WTC11 (cell line): ENCODE data around the gene PKIB.

Experiments used
- CBFB ChIP-seq: sonication (generic); formaldehyde crosslinking; IDR thresholded peaks from 2 replicates; pipeline ENCODE4 v1.8.1; 2022; ENCODE audit warnings: mild to moderate bottlenecking, low read depth, missing genetic modification reagents
- ESRRA ChIP-seq: sonication (generic); formaldehyde crosslinking; IDR thresholded peaks from 2 replicates; pipeline ENCODE4 v1.8.1; 2022; ENCODE audit warnings: mild to moderate bottlenecking, missing genetic modification reagents, borderline replicate concordance
- NR2C2 ChIP-seq: sonication (generic); formaldehyde crosslinking; IDR thresholded peaks from 2 replicates; pipeline ENCODE4 v1.8.0; 2022; ENCODE audit warnings: mild to moderate bottlenecking, missing genetic modification reagents
- SP1 ChIP-seq: sonication (generic); formaldehyde crosslinking; conservative IDR thresholded peaks from 2 replicates; pipeline ENCODE4 v1.8.1; 2022; ENCODE audit warnings: missing genetic modification reagents
- ZNF263 ChIP-seq: sonication (generic); formaldehyde crosslinking; IDR thresholded peaks from 2 replicates; pipeline ENCODE4 v1.8.1; 2022; ENCODE audit warnings: low read depth, mild to moderate bottlenecking, moderate library complexity, missing genetic modification reagents
- TF ChIP-seq, protein P1 (sequence below): fragments of 200-600 bp; IDR thresholded peaks from 2 replicates; pipeline ENCODE4 v1.8.0; 2022; ENCODE audit warnings: antibody characterized with exemption
- TF ChIP-seq, protein P2 (sequence below): sonication (generic); formaldehyde crosslinking; IDR thresholded peaks from 2 replicates; pipeline ENCODE4 v1.8.1; 2022; ENCODE audit warnings: low read depth, mild to moderate bottlenecking, moderate library complexity, missing genetic modification reagents, borderline replicate concordance
- TF ChIP-seq, protein P3 (sequence below): sonication (generic); formaldehyde crosslinking; IDR thresholded peaks from 2 replicates; pipeline ENCODE4 v1.8.0; 2022; ENCODE audit warnings: missing genetic modification reagents
- TF ChIP-seq, protein P4 (sequence below): sonication (generic); formaldehyde crosslinking; IDR thresholded peaks from 2 replicates; pipeline ENCODE4 v1.8.1; 2022; ENCODE audit warnings: mild to moderate bottlenecking, moderate library complexity, missing genetic modification reagents
- TF ChIP-seq, protein P5 (sequence below): sonication (generic); formaldehyde crosslinking; IDR thresholded peaks from 2 replicates; pipeline ENCODE4 v1.8.0; 2022; ENCODE audit warnings: mild to moderate bottlenecking, missing genetic modification reagents
- TF ChIP-seq, protein P6 (sequence below): sonication (generic); formaldehyde crosslinking; IDR thresholded peaks from 2 replicates; pipeline ENCODE4 v1.8.1; 2023; ENCODE audit warnings: mild to moderate bottlenecking, moderate library complexity, missing genetic modification reagents

DNA sequence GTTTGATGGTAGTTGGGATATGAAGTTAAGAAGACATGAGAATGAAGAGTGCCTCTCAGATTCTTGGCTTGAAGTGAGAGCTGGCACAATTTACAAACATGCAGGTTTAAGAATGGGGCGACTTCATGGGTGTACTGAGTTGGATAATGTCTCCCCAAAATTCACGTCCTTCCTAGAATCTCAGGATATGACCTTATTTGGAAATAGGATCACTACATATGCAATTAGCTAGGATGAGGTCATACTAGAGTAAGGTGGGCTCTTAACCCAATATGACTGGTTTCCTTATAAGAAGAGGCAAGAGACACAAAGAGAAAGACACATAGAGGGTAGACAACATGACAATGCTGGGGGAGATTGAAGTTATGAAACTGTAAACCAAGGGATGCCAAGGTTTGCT, 5.2 kb downstream of the PKIB start:
- TF ChIP-seq, protein P1, sequence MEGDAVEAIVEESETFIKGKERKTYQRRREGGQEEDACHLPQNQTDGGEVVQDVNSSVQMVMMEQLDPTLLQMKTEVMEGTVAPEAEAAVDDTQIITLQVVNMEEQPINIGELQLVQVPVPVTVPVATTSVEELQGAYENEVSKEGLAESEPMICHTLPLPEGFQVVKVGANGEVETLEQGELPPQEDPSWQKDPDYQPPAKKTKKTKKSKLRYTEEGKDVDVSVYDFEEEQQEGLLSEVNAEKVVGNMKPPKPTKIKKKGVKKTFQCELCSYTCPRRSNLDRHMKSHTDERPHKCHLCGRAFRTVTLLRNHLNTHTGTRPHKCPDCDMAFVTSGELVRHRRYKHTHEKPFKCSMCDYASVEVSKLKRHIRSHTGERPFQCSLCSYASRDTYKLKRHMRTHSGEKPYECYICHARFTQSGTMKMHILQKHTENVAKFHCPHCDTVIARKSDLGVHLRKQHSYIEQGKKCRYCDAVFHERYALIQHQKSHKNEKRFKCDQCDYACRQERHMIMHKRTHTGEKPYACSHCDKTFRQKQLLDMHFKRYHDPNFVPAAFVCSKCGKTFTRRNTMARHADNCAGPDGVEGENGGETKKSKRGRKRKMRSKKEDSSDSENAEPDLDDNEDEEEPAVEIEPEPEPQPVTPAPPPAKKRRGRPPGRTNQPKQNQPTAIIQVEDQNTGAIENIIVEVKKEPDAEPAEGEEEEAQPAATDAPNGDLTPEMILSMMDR: no peak
- TF ChIP-seq CBFB (no peak), ZNF263 (CRISPR knock-in tag) (no peak), NR2C2 (CRISPR knock-in tag) (no peak), SP1 (CRISPR knock-in tag) (no peak), ESRRA (no peak)
- TF ChIP-seq, protein P2, sequence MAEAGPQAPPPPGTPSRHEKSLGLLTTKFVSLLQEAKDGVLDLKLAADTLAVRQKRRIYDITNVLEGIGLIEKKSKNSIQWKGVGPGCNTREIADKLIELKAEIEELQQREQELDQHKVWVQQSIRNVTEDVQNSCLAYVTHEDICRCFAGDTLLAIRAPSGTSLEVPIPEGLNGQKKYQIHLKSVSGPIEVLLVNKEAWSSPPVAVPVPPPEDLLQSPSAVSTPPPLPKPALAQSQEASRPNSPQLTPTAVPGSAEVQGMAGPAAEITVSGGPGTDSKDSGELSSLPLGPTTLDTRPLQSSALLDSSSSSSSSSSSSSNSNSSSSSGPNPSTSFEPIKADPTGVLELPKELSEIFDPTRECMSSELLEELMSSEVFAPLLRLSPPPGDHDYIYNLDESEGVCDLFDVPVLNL (CRISPR knock-in tag): no peak
- TF ChIP-seq, protein P3, sequence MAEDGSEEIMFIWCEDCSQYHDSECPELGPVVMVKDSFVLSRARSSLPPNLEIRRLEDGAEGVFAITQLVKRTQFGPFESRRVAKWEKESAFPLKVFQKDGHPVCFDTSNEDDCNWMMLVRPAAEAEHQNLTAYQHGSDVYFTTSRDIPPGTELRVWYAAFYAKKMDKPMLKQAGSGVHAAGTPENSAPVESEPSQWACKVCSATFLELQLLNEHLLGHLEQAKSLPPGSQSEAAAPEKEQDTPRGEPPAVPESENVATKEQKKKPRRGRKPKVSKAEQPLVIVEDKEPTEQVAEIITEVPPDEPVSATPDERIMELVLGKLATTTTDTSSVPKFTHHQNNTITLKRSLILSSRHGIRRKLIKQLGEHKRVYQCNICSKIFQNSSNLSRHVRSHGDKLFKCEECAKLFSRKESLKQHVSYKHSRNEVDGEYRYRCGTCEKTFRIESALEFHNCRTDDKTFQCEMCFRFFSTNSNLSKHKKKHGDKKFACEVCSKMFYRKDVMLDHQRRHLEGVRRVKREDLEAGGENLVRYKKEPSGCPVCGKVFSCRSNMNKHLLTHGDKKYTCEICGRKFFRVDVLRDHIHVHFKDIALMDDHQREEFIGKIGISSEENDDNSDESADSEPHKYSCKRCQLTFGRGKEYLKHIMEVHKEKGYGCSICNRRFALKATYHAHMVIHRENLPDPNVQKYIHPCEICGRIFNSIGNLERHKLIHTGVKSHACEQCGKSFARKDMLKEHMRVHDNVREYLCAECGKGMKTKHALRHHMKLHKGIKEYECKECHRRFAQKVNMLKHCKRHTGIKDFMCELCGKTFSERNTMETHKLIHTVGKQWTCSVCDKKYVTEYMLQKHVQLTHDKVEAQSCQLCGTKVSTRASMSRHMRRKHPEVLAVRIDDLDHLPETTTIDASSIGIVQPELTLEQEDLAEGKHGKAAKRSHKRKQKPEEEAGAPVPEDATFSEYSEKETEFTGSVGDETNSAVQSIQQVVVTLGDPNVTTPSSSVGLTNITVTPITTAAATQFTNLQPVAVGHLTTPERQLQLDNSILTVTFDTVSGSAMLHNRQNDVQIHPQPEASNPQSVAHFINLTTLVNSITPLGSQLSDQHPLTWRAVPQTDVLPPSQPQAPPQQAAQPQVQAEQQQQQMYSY: no peak
- TF ChIP-seq, protein P4, sequence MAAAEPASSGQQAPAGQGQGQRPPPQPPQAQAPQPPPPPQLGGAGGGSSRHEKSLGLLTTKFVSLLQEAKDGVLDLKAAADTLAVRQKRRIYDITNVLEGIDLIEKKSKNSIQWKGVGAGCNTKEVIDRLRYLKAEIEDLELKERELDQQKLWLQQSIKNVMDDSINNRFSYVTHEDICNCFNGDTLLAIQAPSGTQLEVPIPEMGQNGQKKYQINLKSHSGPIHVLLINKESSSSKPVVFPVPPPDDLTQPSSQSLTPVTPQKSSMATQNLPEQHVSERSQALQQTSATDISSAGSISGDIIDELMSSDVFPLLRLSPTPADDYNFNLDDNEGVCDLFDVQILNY (CRISPR knock-in tag): no peak
- TF ChIP-seq, protein P5, sequence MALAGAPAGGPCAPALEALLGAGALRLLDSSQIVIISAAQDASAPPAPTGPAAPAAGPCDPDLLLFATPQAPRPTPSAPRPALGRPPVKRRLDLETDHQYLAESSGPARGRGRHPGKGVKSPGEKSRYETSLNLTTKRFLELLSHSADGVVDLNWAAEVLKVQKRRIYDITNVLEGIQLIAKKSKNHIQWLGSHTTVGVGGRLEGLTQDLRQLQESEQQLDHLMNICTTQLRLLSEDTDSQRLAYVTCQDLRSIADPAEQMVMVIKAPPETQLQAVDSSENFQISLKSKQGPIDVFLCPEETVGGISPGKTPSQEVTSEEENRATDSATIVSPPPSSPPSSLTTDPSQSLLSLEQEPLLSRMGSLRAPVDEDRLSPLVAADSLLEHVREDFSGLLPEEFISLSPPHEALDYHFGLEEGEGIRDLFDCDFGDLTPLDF (CRISPR knock-in tag): no peak
- TF ChIP-seq, protein P6, sequence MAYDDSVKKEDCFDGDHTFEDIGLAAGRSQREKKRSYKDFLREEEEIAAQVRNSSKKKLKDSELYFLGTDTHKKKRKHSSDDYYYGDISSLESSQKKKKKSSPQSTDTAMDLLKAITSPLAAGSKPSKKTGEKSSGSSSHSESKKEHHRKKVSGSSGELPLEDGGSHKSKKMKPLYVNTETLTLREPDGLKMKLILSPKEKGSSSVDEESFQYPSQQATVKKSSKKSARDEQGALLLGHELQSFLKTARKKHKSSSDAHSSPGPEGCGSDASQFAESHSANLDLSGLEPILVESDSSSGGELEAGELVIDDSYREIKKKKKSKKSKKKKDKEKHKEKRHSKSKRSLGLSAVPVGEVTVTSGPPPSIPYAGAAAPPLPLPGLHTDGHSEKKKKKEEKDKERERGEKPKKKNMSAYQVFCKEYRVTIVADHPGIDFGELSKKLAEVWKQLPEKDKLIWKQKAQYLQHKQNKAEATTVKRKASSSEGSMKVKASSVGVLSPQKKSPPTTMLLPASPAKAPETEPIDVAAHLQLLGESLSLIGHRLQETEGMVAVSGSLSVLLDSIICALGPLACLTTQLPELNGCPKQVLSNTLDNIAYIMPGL (CRISPR knock-in tag): no peak
